ENCODE data around the gene SAP25.

DNA sequence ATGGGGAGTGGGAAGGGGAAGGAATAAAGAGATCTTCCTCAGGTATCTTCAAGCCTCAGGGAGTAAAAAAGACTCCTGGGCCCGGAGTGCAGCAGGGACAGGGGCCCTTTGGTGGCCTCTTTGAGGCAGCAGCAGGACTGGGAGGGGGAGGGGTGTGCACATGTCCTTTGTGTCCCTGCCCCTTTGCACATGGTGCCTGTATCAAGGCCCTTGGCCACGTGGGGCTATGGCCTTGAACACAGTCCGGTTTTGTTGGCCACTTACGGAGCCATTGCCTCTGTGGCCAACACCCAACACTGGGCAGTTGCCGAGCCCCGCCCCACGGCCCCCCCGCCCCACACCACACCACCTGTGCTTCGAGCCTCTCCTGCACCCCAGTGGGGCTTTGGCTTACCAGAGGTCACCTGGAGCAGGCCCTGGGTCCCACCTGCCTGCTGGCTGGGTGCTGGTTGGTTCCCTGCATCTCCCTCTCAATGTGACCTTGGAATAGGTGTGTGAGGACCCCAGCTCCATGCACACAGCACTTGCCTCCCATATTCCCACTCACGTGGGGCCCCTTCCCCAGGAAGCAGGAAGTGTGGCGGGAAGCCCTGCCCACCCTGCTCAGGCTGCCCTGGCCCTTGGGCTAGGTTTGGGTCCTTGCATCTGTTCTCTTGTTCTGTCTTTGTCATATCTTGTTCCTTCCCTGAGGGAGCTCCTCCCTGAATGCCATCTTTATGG is 5.4 kb downstream of the SAP25 start:
- TF ChIP-seq, protein P1, sequence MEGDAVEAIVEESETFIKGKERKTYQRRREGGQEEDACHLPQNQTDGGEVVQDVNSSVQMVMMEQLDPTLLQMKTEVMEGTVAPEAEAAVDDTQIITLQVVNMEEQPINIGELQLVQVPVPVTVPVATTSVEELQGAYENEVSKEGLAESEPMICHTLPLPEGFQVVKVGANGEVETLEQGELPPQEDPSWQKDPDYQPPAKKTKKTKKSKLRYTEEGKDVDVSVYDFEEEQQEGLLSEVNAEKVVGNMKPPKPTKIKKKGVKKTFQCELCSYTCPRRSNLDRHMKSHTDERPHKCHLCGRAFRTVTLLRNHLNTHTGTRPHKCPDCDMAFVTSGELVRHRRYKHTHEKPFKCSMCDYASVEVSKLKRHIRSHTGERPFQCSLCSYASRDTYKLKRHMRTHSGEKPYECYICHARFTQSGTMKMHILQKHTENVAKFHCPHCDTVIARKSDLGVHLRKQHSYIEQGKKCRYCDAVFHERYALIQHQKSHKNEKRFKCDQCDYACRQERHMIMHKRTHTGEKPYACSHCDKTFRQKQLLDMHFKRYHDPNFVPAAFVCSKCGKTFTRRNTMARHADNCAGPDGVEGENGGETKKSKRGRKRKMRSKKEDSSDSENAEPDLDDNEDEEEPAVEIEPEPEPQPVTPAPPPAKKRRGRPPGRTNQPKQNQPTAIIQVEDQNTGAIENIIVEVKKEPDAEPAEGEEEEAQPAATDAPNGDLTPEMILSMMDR (IDR thresholded peaks at IDR 0.05): no peak
- no peak for TF ChIP-seq POLR2A (IDR thresholded peaks at IDR 0.05)

Data from lower leg skin (tissue), 3 donors.